Subcutaneous adipose tissue (tissue), 4 donors: Measurements from ENCODE around the gene ATAD3A. TPM values are rescaled to one million over a fixed set of nuclear protein-coding genes. Genes with fewer than 3 reads are reported as not detected.

Experiments
- CTCF ChIP-seq: fragments of 450-650 bp; IDR thresholded peaks from one replicate; pipeline ENCODE4 v1.5.1; 2016; ENCODE audit warnings: low read depth, mild to moderate bottlenecking, control low read depth, antibody characterized with exemption, moderate library complexity
- total RNA-seq, 4 donors: library from RNA; depleted of rRNA; stranded (reverse); fragments of >200 nt; gene quantifications; one replicate each; pipeline ENCODE4 v1.1.0, GENCODE V29; 2016

Gene ATAD3A
- total RNA-seq, 4 donors from 2014 or later = 9.3 to 22.6 (median 12.9) TPM

- TF ChIP-seq CTCF = no peak
These were observed 47.1 kb downstream of the ATAD3A start for GRCh38 chr1:1559066-1559465.

GRCh38 chr1:1560178-1560577 lies 48.2 kb downstream of the ATAD3A start:
- no peak for TF ChIP-seq CTCF

- no peak for TF ChIP-seq CTCF
These were observed 50.0 kb downstream of the ATAD3A start for GRCh38 chr1:1561801-1562470.

- TF ChIP-seq CTCF = no peak
These were observed 50.7 kb downstream of the ATAD3A start for GRCh38 chr1:1562556-1563195.

- no peak for TF ChIP-seq CTCF
These were observed 51.7 kb downstream of the ATAD3A start for GRCh38 chr1:1563688-1564087.

GRCh38 chr1:1564268-1564667 lies 52.3 kb downstream of the ATAD3A start:
- TF ChIP-seq CTCF = no peak

GRCh38 chr1:1565340-1565739 lies 53.4 kb downstream of the ATAD3A start:
- no peak for TF ChIP-seq CTCF
